HL-60 (cell line): ENCODE data around the gene APCDD1.
A peak's percentile ranks its signal among the peaks of the same experiment; 100 is the strongest.

ENCODE experiments used
- DNase-seq, 2 experiments: peaks; one replicate each; pipeline ENCODE4 v3.0.0-alpha.2; 2010 to 2020; ENCODE audit warnings: low read depth in 1 of 2, low spot score in 1 of 2
- H3K27ac ChIP-seq: fragments of 250-450 bp; sonication (Bioruptor Pico); replicated peaks from 2 replicates; pipeline ENCODE4 v1.5.1; 2020; ENCODE audit warnings: mild to moderate bottlenecking, moderate library complexity
- H3K27me3 ChIP-seq: fragments of 250-450 bp; sonication (Bioruptor Pico); 2 replicates; pipeline ENCODE4 v1.5.1; 2021; ENCODE audit warnings: mild to moderate bottlenecking, moderate library complexity; ENCODE audit not compliant: insufficient read depth, poor library complexity, severe bottlenecking
- H3K4me3 ChIP-seq: replicated peaks from 2 replicates; pipeline ENCODE4 v1.5.1; 2011; ENCODE audit warnings: mild to moderate bottlenecking, control low read depth, low read length; ENCODE audit not compliant: insufficient read depth
- CTCF ChIP-seq: IDR thresholded peaks from one replicate; pipeline ENCODE4 v1.5.1; 2011; ENCODE audit warnings: low read length, control low read depth, inconsistent platforms; ENCODE audit not compliant: insufficient read depth
- GABPA ChIP-seq: IDR thresholded peaks from 2 replicates; pipeline ENCODE4 v1.6.1; 2012; ENCODE audit warnings: low read depth
- POLR2AphosphoS5 ChIP-seq: IDR thresholded peaks from 2 replicates; pipeline ENCODE4 v1.6.1; 2012; ENCODE audit warnings: low read depth
- SPI1 ChIP-seq: IDR thresholded peaks from 2 replicates; pipeline ENCODE4 v1.6.1; 2012; ENCODE audit warnings: low read depth, mild to moderate bottlenecking, borderline replicate concordance
- long read RNA-seq: library from polyadenylated mRNA; unstranded; transcript quantifications from one replicate; pipeline ENCODE4 v2.0.0, GENCODE V29; 2020
- TF ChIP-seq, protein P1 (sequence below): IDR thresholded peaks from 2 replicates; pipeline ENCODE4 v1.6.1; 2012; ENCODE audit warnings: low read depth; ENCODE audit not compliant: insufficient replicate concordance

Gene APCDD1
- long read RNA-seq: 0 reads

- H3K27me3 ChIP-seq: peaks cover 63% of the 10 kb centered on the region
- H3K4me3 ChIP-seq: peak within 1 kb of the TSS; percentile 29
- H3K27ac ChIP-seq: no peak within 1 kb of the TSS
- TF ChIP-seq POLR2AphosphoS5 (no peak), GABPA (no peak), CTCF (no peak), SPI1 (no peak)
- TF ChIP-seq, protein P1, sequence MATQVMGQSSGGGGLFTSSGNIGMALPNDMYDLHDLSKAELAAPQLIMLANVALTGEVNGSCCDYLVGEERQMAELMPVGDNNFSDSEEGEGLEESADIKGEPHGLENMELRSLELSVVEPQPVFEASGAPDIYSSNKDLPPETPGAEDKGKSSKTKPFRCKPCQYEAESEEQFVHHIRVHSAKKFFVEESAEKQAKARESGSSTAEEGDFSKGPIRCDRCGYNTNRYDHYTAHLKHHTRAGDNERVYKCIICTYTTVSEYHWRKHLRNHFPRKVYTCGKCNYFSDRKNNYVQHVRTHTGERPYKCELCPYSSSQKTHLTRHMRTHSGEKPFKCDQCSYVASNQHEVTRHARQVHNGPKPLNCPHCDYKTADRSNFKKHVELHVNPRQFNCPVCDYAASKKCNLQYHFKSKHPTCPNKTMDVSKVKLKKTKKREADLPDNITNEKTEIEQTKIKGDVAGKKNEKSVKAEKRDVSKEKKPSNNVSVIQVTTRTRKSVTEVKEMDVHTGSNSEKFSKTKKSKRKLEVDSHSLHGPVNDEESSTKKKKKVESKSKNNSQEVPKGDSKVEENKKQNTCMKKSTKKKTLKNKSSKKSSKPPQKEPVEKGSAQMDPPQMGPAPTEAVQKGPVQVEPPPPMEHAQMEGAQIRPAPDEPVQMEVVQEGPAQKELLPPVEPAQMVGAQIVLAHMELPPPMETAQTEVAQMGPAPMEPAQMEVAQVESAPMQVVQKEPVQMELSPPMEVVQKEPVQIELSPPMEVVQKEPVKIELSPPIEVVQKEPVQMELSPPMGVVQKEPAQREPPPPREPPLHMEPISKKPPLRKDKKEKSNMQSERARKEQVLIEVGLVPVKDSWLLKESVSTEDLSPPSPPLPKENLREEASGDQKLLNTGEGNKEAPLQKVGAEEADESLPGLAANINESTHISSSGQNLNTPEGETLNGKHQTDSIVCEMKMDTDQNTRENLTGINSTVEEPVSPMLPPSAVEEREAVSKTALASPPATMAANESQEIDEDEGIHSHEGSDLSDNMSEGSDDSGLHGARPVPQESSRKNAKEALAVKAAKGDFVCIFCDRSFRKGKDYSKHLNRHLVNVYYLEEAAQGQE: no peak
- DNase-seq: peak in 1 of 2 experiments; percentile 7
Observed at GRCh38 chr18:10453806-10454680, at the start of gene APCDD1. APCDD1 (plus strand) TSS chr18:10454635; CDS start chr18:10454982, 347 bp downstream.

DNA sequence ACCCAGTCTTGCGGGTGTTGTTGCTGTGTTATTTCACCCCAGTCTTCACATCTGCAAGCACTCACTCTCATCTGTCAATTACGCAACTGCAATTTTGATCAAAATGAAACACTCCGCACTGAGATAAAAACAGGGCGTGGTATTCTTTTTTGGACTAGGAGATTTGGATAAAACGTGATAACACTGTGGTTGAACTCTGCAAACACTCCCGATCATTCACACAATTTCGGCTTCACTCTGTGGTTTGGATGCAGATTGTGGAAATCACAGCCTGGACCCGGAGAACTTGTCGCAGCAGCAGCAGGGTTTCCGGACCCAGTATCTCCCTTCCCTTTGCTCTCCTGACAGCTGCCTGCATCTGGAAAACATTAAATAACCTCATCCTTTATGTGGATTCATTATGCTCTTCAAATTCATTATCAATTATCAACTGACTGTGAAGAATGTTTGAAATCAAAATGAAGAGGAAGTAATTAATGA, 49.4 kb upstream of the APCDD1 start:
- peaks cover 26% of the 10 kb centered on the region for H3K27me3 ChIP-seq
- DNase-seq: no peak
- no peak overlapping the region for H3K4me3 ChIP-seq
- no peak overlapping the region for H3K27ac ChIP-seq
- TF ChIP-seq POLR2AphosphoS5: no peak
- no peak for TF ChIP-seq SPI1
- TF ChIP-seq GABPA: no peak
- TF ChIP-seq, protein P1: no peak
- TF ChIP-seq CTCF: no peak

DNA sequence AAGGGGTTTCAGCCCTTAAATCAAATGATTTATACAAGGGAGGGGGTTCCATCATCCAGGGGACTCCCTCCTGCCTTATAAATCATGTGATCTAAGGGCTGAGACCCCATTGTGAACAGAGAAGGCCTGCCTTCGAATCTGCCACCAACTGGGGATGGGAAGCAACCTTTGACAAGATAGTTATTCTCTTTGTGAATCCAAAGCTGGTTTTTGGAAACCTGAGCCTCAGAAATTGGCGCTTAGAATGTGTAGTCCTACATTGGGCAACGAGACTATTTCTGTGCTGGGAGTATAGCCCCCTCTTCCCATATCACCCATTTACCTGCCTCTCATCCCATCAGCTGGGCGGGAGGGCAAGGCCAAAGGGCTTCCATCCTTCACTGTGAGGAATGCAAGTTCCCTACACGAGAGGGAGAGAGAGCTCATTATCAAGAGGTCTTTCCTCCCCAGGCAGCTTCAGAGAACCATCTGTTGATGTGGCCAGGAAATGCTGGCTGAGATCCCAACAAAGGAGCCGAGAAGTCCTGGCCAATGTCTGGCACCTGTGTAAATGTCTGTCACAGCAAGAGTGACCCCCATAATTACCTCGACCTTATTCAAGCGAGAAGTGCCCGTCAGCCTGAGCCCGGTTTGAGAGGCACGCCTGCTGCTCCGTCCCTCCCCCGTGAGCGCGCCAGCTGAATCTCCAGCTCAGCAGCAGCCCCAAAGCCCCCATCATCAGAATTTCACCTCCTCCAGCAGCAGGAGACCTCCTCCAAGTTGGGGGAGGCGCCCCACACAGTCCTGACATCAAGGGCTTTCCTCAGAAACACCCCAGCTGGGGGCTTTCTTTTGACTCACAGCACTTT, 48.4 kb upstream of the APCDD1 start:
- no peak for DNase-seq
- TF ChIP-seq, protein P1: no peak
- TF ChIP-seq GABPA (no peak), CTCF (no peak)
- H3K27ac ChIP-seq: no peak overlapping the region
- H3K4me3 ChIP-seq: no peak overlapping the region
- peaks cover 26% of the 10 kb centered on the region for H3K27me3 ChIP-seq
